NCI-H526 (cell line): ENCODE data around the gene PNRC1.
"Not testable (repeated sequence)": the region's sequence is repeated elsewhere in the genome, so short reads cannot be mapped to it uniquely, and the experiment has no call there.

Experiments
- DNase-seq, 2 experiments: peaks; one replicate each; lab custom pipeline; 2025; lab: John Stamatoyannopoulos, UW

Gene PNRC1

DNA sequence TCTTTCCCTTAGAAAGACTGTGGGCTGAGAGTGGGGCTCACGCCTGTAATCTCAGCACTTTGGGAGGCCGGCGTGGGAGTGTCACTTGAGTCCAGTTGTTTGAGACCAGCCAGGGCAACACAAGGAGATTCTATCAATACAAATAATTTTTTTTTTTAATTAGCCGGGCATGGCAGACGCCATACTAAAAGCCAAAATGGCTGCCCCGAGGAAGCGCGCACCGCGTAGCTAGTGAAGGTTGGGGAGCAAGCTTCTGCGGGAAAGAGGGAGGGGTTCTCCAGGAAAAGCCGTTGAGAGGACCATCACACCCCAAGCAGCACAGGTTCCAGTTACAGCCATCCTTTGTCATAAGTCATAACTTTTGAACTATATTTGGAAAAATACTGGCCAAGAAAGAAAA is 21.3 kb upstream of the PNRC1 start:
- no peak for DNase-seq

DNA sequence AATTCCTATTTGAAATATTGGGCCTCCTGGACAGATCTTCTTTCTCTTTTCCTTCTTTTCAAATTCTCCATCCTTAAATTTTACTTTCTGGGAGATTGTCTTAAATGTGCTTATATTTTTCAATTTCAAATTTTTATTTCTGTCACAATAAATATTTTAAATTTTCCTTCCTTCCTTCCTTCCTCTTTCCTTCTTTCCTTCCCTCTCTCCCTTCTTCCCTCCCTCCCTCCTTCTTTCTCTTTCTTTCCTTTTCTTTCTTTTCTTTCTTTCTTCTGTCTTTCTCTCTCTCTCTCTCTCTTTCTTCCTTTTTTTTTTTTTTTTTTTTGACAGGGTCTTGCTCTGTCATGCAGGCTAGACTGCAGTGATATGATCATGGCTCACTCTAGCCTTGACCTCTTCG is 16.7 kb upstream of the PNRC1 start:
- DNase-seq, result no peak

DNA sequence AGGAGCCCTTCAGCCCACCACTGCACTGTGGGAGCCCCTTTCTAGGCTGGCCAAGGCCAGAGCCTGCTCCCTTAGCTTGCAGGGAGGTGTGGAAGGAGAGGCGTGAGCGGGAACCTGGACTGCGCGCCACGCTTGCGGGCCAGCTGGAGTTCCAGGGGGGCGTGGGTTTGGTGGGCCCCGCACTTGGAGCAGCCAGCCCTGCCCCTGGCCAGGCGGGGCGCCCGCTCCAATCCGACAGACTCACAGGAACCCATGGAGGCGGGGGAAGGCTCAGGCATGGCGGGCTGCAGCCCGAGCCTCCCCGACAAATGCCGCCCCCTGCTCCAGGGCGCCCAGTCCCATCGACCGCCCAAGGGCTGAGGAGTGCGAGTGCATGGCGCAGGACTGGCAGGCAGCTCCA is 15.6 kb upstream of the PNRC1 start:
- not testable (repeated sequence) for DNase-seq

DNA sequence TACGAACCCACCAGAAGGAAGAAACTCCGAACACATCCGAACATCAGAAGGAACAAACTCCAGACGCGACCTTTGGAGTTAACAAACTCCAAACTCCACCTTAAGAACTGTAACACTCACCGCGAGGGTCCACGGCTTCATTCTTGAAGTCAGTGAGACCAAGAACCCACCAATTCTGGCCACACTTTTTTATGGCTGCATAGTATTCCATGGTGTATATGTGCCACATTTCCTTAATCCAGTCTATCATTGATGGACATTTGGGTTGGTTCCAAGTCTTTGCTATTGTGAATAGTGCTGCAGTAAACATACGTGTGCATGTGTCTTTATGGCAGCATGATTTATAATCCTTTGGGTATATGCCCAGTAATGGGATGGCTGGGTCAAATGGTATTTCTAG is 14.4 kb upstream of the PNRC1 start:
- DNase-seq, result not testable (repeated sequence)

DNA sequence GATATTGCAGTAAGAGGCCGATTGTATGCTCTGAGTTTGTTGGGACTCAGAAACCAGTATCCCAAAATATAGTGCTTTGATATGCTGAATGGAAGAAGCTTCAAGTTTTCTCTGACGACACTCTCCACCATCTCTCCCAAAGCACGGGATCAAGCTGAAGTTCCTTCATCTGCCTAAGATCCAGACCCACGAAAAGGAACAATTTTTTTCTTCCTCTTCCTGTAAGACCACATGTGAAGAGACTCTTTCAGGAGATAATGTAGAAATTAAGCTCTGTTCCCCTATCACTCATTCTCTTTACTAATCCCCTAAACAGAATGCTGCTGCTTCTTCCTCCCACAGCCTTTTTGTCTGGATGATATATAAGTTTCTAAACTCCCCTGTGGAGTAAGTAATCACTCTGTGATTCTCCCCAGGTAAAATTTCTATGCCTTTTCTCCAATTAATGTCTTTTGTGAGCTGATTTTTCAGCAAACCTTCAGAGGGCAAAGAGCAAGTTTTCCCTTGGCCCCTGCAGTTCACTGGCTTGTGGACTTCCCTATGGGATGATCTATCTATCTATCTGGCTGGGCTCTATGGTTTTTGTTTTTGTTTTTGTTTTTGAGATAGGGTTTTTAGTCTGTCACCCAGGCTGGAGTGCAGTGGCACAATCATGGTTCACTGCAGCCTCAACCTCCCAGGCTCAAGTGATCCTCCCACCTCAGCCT is 13.5 kb upstream of the PNRC1 start:
- DNase-seq, result no peak

DNA sequence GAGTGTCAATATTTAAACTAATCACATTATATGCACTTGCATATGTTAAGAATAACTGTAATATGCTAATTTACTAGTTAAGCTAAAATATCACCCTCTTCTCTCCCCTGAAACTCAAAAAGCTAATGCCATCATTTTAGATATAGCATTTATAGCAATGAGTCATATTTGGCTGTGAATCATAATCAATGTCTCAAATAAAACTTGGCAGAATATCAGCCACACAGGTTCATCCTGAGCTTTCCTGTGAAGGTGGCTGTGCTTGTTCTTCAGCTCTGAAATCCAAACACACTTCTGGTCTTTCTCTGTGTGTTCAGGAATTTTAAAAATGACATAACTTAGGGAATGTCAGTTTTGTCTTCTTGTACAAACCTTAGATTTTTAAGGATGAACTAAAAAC is 12.8 kb upstream of the PNRC1 start:
- no peak for DNase-seq

DNA sequence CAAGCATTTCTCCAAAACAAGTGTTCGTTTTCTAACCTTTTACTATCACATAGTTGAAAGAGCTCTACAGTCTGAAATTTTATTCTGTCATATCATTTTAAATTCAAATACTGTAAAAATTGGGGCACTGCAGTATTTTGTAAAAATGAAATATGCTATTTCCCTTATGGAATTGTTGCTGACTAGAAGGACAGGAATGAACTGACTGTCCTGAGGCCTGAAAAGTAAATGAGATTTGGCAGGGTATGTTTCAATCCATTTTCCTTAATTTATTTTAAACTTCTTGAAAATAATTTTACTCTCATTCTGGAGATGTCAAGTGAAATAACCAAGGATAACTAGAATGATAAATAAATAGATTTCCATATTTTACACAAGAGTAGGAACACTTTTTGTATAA is 11.9 kb upstream of the PNRC1 start:
- DNase-seq, result no peak

DNA sequence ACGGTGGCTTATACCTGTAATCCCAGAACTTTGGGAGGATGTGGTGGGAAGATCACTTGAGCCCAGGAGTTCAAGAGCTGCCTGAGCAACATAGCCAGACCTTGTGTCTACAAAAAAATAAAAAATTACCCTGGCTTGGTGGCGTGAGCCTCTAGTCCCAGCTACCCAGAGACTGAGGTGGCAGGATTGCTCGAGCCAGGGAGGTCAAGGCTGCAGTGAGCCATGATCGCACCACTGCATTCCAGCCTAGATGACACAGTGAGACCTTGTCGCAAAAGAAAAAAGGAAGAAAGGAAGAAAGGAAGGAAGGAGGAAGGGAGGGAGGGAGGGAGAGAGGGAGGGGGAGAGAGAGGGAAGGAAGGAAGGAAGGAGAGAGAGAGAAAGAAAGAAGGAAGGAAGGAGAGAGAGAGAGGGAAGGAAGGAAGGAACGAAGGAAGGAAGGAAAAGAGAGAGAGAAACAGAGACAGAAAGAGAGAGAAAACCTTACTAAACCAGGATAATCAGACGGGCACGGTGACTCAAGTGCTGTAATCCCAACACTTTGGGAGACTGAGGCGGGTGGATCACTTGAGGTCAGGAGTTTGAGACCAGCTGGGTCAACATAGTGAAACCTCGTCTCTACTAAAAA is 10.9 kb upstream of the PNRC1 start:
- DNase-seq, result no peak

DNA sequence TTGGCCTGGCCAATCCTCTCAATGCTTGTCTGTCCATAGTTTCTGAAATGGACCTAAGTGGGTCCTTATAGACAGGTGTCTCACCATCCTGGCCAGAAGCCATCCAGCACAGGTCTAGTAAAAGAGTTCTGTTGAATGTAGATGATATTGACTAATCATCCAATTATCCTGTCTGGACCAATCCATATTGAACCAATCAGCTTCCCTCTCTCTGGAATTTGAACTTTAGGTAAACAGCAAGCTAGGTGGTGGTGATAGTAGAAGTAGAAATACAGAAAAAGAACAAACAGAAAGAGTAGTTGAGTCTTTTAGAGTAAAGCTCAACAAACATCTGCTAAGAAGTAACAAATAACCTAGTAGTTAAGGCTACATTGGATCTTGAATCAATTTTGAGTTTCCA is 9.5 kb upstream of the PNRC1 start:
- no peak for DNase-seq

DNA sequence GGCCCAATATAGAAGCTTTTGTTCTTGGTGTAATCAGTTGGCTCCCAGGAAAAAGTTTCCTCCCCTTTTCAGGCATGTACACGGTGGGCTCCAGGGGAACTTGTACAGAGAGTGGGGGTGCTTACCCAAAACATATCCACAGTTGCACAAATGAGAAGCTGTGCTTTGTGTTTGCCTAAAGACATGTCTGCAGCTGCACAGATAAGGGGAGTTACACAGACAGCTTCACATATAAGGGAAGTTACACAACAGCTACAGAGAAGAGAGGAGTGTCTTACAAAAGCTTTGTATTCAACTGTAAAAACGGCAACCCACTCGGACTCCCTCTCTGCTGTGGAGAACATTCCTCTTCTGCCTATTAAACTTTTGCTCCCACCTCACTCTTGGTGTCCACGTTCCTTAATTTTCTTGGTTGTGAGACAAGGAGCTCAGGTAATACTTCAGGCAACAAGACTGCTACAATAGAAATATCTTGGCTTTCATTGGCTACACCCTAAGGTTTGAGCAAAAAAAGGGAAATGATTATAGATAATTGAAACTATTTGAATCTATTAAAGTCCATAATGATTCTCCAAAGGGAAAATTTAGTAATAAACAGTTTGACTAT is 7.4 kb upstream of the PNRC1 start:
- DNase-seq, result no peak

DNA sequence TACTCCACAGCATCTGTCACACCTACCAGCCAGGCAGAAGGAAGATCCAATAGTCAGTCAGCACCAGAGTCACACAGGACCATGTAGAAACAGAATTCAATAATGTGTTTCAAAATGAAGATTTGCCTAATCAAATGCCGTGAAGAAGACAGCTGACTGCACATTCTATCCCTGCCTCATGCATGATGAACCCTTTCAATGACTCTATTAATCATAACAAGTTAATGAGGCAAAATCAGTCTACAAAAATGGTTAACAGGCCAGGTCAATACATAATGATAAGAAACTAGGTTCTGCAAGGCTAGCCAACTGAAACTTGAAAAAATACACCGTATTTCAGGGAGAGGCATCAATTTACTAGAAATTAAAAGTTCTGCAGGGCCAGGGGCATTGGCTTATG is 6.7 kb upstream of the PNRC1 start:
- DNase-seq, result peak in 1 of 2 experiments; percentile 7

DNA sequence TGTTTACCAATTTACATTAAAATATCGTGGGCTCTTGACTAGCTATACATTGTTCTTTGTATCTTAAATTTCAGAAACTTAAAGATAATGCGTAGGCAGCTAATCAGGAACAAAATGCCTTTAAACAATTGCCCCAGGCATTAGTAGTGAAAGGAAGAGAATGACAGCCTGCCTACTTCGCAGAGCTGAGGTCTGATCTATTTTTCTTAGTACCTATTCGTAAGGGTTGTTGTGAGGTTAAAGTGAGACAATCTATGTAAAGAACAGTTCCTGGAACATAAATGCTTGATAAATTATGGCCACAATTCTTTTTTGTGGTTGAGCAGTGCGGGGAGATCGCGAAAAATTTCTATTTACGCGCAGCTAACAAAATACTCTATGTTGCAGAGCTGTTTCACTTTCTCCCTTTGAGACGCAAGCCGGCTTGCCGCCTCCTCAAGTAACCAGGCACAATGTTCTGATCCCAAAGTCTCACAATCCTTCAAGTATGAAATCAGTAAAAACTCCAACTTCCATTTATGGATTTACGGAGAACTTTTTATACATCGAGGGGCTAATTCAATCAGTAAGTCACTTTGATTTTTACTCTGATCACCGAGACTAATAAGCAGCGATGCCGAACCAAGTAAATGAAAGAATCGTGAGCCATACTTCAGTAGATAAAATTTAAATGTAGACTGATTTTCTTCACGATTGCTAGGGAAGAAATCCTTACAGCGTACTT is 878 bp upstream of the PNRC1 start:
- peak; percentile 23 to 48 for DNase-seq

DNA sequence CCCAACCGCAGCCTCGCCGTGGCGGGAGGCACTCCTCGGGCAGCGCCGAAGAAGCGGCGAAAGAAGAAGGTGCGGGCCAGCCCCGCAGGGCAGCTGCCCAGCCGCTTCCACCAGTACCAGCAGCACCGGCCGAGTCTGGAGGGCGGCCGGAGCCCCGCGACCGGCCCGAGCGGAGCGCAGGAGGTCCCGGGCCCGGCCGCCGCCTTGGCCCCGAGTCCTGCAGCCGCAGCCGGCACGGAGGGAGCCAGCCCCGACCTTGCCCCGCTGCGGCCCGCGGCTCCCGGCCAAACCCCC is 525 bp downstream of the PNRC1 start:
- no peak for DNase-seq

DNA sequence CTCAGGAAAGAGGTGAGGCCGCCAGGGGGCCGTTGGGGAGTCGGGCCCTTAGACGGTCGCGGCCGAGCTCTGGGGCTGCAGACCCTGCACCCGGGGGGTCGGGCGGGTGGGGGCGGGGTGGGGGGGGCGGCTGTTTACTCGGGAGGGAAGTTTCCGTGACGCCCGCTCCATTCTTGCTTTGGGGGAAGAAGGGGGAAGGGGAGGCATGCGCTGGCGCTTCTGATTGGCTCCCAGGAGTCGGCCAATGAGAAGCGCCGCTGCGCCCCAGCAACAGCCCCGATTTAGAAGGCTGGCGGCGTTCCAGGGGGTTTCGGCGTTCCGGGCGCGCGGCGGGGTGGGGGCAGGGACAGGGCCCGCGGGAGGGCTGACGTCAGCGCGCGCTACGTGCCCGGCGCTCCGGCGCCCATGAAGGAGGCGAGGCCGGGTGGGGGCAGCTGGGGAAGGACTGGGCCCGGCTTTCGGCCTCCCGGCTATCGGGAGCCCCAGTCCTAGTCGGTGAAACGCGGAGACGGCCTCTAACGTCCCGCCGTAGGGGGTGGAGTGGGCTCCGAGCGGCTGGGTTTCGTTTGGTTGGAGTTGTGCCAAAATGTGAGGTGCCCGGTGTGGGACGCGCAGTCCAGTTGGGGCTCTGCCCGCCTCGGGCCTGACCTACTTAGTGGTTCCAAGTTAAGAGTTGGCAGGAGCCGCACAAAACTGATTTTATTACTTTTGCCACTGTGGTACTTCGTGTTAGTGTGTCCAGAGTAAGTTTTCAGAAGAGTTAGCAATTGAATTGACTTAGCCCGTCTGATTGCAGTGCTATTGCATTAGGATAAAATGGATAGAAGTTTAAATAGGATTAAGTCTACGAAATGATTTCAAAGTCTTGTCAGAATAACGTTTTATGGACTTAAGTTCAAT is 1.1 kb downstream of the PNRC1 start:
- DNase-seq, result peak; percentile 85 to 97

DNA sequence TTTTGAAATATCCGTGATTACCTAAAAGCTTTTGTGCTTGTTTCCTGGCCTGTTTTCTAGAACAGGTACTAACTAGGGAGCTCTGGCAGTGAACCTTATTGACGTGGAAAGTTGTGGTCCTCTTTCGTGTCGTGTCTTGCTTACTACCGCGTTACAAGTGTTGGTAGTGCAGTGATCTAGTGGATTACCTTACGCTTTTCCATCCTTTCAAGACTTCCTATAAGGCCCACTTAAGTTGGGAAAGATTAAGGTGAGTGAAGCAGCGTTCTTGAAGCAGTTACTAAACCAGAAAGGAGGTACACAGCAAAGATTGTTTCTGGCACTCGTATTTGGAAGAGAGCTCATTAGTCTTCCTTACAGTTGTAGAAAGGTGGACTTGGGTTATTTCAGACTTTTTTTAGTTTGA is 1.9 kb downstream of the PNRC1 start:
- no peak for DNase-seq

DNA sequence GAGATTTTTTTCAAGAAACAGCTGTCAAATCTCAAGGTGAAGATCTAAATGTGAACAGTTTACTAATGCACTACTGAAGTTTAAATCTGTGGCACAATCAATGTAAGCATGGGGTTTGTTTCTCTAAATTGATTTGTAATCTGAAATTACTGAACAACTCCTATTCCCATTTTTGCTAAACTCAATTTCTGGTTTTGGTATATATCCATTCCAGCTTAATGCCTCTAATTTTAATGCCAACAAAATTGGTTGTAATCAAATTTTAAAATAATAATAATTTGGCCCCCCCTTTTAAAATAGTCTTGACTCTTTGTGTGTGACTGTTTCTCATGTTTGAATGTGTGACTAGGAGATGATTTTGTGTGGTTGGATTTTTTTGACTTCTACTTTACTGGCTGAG is 4.0 kb downstream of the PNRC1 start:
- no peak for DNase-seq

DNA sequence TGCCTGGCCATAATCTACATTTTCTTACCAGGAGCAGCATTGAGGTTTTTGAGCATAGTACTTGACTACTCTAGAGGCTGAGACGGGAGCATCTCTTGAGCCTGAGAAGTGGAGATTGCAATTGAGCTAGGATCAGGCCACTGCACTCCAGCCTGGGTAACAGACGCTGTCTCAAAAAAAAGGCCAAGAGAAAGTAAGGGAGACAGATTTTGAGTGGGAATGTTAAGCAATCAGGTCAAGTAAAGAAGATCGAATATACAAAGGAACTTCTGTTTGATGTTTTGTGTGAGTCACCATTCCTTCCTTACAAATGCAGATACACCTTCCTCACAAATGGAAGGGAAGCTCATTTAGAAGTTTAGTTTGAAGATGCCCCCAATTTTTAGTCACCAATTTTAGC is 4.4 kb downstream of the PNRC1 start:
- DNase-seq, result no peak

DNA sequence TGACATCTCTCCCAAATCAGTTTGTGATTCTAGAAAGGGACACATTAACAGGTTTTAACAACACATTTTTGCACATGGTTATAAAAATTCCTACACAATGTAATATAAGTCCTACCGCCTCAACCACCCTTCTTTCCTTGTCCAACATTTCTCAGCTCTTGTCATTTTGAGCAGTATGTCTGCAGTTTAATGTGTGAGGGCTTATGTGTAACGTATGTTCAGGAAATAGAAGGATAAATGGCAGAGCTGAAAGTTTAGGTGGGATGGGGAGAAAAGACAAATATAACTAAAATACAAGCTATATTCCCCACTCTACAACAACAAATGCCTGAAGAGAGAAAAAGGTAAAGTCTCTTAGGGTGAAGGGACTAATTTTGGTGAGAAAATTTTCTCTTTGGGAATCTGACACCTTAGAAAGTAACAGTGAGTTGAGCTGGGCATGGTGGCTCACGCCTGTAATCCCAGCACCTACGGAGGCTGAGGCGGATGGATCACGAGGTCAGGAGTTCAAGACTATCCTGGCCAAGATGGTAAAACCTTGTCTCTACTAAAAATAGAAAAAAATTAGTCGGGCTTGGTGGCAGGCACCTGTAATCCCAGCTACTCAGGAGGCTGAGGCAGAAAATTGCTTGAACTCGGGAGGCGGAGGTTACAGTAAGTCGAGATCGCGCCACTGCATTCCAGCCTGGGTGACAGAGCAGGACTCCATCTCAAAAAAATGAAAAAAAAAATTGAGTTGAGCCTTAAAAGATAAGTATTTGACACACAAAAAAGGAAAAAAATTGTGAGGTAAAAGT is 5.1 kb downstream of the PNRC1 start:
- DNase-seq, result no peak

DNA sequence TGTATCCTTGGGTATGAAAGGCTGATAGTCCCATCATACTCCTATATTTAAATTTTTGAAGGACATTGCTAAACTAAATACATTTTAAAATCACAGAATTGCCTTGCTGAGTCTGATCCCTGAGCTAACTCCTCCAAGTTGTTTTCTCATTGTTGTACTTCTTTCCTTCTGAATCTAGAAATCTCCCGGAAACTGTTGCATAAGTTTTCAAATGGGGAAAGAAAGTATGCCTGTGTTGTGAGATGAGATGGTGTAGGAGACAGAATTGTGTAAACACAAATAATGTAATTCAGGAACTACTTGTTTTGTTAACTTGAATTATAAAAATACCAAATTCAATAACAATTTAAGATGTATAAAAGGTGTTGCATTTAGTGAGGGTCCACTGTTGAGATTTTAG is 7.3 kb downstream of the PNRC1 start:
- DNase-seq, result no peak

DNA sequence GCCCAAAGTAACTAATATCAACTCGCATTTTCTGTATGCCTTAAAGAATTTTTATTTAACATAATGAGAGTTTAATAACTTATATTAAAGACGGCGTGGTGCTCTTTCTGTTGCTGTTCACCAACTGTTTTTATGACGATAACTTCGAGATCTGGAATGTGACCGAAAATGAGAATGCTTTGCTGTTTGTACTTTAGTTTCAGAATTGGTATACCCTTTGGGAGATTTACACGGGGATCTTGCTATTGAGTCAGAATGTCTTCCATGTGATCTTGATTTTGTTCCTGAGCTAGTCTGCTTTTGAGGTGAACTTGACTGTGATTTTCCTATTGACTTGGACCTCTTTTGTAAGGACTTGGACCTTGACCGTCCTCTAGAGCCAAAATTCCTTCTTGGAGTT is 17.9 kb downstream of the PNRC1 start:
- no peak for DNase-seq

DNA sequence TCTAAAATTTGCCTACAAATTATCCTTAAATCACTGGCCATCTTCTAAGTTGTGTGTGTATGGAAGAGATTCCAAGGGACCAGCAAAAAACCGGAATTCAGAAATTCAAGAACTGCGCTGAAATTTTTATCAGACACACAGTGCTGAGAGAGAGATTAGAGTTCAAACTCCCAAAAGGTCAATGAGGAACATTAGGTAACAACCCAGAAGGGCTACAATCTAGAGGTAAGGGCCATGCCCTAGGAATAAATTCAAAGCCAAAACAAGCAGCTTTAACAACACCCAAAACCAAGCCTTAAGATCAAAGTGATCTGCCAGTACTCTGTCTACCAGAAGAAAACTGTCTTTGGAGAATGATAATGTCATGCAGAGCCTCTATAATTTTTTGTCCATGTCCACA is 19.6 kb downstream of the PNRC1 start:
- no peak for DNase-seq
